ENCODE data around the gene GSK3B.

DNA sequence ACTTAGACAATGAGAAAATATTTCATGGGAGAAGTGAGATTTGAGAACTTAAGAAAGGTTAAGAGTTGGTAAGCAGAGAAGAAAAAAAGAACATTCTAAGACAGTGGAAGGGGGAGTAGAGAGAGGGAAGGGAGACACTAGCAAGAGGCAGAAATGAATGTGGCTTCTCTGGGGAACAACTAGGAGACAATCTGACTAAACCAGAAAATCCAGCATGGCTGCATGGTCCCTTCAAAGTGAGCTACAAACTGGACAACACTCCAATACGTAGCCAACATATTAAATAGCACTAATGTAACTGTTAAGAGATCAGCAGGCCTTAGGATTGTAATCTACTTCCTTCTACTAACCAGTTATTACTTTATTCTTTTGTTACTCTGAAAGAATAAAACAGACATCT is 222.7 kb downstream of the GSK3B start:
- TF ChIP-seq, protein P1, sequence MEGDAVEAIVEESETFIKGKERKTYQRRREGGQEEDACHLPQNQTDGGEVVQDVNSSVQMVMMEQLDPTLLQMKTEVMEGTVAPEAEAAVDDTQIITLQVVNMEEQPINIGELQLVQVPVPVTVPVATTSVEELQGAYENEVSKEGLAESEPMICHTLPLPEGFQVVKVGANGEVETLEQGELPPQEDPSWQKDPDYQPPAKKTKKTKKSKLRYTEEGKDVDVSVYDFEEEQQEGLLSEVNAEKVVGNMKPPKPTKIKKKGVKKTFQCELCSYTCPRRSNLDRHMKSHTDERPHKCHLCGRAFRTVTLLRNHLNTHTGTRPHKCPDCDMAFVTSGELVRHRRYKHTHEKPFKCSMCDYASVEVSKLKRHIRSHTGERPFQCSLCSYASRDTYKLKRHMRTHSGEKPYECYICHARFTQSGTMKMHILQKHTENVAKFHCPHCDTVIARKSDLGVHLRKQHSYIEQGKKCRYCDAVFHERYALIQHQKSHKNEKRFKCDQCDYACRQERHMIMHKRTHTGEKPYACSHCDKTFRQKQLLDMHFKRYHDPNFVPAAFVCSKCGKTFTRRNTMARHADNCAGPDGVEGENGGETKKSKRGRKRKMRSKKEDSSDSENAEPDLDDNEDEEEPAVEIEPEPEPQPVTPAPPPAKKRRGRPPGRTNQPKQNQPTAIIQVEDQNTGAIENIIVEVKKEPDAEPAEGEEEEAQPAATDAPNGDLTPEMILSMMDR (IDR thresholded peaks at IDR 0.05; ENCODE audit: borderline replicate concordance, extremely low read depth, low read length, poor library complexity, severe bottlenecking), result no peak
- no peak for TF ChIP-seq EZH2 (IDR thresholded peaks at IDR 0.05; ENCODE audit: borderline replicate concordance, low read depth, low read length, severe bottlenecking)

All from DND-41 (cell line).